Tibial nerve (tissue), 4 donors: ENCODE measurements around the gene WIZ. TPM values are rescaled to one million over a fixed set of nuclear protein-coding genes. Genes with fewer than 3 reads are reported as not detected.

Experiments used
- DNase-seq, 2 donors: peaks; one replicate each; pipeline ENCODE4 v3.0.0-alpha.2; 2019; ENCODE audit warnings: low spot score in 2 of 2
- H3K27ac ChIP-seq, 4 donors: fragments of 200-600 bp; sonication (generic) in 3 of 4; one replicate each; pipeline ENCODE4 v1.5.1; 2017 to 2019; ENCODE audit warnings: mild to moderate bottlenecking in 1 of 4
- H3K27me3 ChIP-seq, 2 donors: fragments of 200-600 bp; sonication (generic) in 1 of 2; one replicate each; pipeline versions ENCODE4 v1.5.1 to v1.6.0; 2017 to 2019
- H3K36me3 ChIP-seq, 3 donors: fragments of 200-600 bp; sonication (generic); one replicate each; pipeline ENCODE4 v1.5.1; 2018 to 2019
- H3K4me1 ChIP-seq, 4 donors: fragments of 200-600 bp; sonication (generic) in 3 of 4; one replicate each; pipeline ENCODE4 v1.5.1; 2017 to 2019
- H3K4me3 ChIP-seq, 4 donors: fragments of 200-600 bp; sonication (generic) in 3 of 4; one replicate each; pipeline ENCODE4 v1.5.1; 2017 to 2019; ENCODE audit warnings: mild to moderate bottlenecking in 1 of 4, moderate library complexity in 1 of 4
- H3K9me3 ChIP-seq, 4 donors: fragments of 200-600 bp; sonication (generic) in 3 of 4; one replicate each; pipeline ENCODE4 v1.5.1; 2017 to 2019
- EP300 ChIP-seq, 2 donors: sonication (generic); formaldehyde crosslinking; IDR thresholded peaks; one replicate each; pipeline ENCODE4 v1.6.1; 2017; ENCODE audit warnings: antibody characterized with exemption in 2 of 2, mild to moderate bottlenecking in 1 of 2
- POLR2A ChIP-seq, 2 donors: fragments of 450-650 bp; IDR thresholded peaks; one replicate each; pipeline ENCODE4 v1.6.1; 2017; ENCODE audit warnings: antibody characterized with exemption in 2 of 2, mild to moderate bottlenecking in 2 of 2, moderate library complexity in 2 of 2
- WGBS, 2 donors: methylation state at CpG; one replicate each; pipeline ENCODE4 v1.1.5; 2018; 5-methylcytosine and 5-hydroxymethylcytosine counted together
- total RNA-seq, 4 donors: library from RNA; depleted of rRNA; stranded (reverse); fragments of >200 nt; gene quantifications; one replicate each; pipeline ENCODE4 v1.1.0, GENCODE V29; 2016
- TF ChIP-seq, protein P1 (sequence below), 5 experiments: fragments of 200-600 bp in 3 of 5; fragments of 450-650 bp in 2 of 5; sonication (generic) in 3 of 5; IDR thresholded peaks; one replicate each; pipeline ENCODE4 v1.5.1; 2016 to 2019; ENCODE audit warnings: antibody characterized with exemption in 5 of 5, mild to moderate bottlenecking in 3 of 5, moderate library complexity in 2 of 5

Gene WIZ
- total RNA-seq, 4 donors from 2014 or later, result 31.5 to 108 (median 46.3) TPM

DNA sequence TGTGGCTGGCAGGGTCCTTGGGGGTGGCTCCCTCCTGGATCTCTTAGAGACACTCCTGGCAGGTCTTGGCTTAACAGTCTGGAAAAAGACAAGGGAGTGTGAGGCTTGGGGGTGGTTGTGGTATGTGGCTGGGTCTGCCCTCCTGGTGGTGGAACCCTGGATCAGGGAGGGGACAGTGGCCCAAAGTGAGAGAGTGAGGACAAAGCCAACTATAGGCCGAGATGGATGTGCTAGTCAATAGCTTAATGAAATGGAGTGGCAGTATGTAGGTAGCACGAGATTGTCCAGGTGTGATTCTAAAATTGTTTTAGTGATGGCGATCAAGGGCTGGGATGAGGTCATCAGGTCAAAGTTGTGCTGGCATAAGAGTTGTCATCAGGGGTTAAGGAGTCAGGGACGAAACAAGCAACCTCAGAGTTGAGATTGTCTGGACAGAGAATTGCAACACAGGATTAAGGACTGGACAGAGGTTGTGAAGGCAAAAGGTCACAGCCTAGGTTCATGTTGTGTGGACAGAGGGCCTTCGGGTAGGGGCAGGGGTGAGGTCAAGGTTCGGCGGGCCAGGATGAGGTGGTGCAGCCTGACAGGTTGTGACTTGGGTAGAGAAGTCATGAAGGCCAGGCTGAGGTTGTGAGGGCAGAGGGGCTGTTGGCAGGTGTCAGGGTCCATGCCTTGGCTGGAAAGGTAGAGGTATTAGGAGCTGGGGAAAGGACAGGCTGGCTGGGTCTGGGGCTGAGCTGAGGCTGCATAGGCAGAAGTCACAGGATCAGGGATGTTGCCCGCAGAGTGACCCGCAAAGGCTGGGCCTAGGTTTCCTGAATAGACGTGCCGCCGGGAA is 19.1 kb upstream of the WIZ start:
- peak overlapping the region in 1 of 4 donors; percentile 38 for H3K4me3 ChIP-seq
- WGBS, 2 donors, result 53 to 62% methylated on average over 12 of the region's 12 CpGs

DNA sequence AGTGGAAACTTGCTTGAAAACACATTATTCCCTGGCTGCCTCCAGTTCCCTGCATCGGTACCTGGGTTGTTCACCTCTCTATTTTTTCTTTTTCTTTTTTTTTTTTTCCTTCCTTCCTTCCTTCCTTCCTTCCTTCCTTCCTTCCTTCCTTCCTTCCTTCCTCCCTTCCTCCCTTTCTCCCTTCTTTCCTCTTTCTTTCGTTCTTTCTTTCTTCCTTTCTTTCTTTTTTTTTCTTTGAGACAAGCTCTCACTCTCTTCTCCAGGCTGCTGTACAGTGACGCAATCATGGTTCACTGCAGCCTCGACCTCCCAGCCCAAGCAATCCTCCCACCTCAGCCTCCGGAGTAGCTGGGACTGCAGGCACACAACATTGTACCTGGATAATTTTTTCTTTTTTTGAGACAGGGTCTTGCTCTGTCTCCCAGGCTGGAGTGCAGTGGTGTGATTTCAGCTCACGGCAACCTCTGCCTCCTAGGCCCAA is 18.0 kb upstream of the WIZ start:
- H3K36me3 ChIP-seq, result no peaks in the 10 kb centered on the region
- peaks cover 0 to 9% (median 4%) of the 10 kb centered on the region in 4 donors for H3K4me1 ChIP-seq
- peaks cover 0 to 88% of the 10 kb centered on the region in 2 donors for H3K27me3 ChIP-seq
- no peak overlapping the region for H3K4me3 ChIP-seq
- TF ChIP-seq EP300 (IDR thresholded peaks at IDR 0.05) (no peak), POLR2A (IDR thresholded peaks at IDR 0.05) (no peak)
- TF ChIP-seq, protein P1, sequence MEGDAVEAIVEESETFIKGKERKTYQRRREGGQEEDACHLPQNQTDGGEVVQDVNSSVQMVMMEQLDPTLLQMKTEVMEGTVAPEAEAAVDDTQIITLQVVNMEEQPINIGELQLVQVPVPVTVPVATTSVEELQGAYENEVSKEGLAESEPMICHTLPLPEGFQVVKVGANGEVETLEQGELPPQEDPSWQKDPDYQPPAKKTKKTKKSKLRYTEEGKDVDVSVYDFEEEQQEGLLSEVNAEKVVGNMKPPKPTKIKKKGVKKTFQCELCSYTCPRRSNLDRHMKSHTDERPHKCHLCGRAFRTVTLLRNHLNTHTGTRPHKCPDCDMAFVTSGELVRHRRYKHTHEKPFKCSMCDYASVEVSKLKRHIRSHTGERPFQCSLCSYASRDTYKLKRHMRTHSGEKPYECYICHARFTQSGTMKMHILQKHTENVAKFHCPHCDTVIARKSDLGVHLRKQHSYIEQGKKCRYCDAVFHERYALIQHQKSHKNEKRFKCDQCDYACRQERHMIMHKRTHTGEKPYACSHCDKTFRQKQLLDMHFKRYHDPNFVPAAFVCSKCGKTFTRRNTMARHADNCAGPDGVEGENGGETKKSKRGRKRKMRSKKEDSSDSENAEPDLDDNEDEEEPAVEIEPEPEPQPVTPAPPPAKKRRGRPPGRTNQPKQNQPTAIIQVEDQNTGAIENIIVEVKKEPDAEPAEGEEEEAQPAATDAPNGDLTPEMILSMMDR (IDR thresholded peaks at IDR 0.05), result no peak
- no peak overlapping the region for H3K27ac ChIP-seq
- WGBS, 2 donors, result 75 to 79% methylated on average over 6 of the region's 6 CpGs
- DNase-seq, result no peak
- H3K9me3 ChIP-seq, result peaks cover 0 to 4% (median 0%) of the 10 kb centered on the region in 4 donors

More for the DNA sequence above, 19.1 kb upstream of the WIZ start:
- Histone ChIP-seq H3K9me3 (peaks cover 0 to 7% (median 0%) of the 10 kb centered on the region in 4 donors), H3K27me3 (peaks cover 0 to 84% of the 10 kb centered on the region in 2 donors), H3K4me1 (peaks cover 0 to 9% (median 4%) of the 10 kb centered on the region in 4 donors), H3K36me3 (no peaks in the 10 kb centered on the region), H3K27ac (no peak overlapping the region)
- TF ChIP-seq POLR2A (IDR thresholded peaks at IDR 0.05), result no peak
- TF ChIP-seq, protein P1 (IDR thresholded peaks at IDR 0.05), result no peak
- TF ChIP-seq EP300 (IDR thresholded peaks at IDR 0.05), result no peak
- DNase-seq, result no peak

DNA sequence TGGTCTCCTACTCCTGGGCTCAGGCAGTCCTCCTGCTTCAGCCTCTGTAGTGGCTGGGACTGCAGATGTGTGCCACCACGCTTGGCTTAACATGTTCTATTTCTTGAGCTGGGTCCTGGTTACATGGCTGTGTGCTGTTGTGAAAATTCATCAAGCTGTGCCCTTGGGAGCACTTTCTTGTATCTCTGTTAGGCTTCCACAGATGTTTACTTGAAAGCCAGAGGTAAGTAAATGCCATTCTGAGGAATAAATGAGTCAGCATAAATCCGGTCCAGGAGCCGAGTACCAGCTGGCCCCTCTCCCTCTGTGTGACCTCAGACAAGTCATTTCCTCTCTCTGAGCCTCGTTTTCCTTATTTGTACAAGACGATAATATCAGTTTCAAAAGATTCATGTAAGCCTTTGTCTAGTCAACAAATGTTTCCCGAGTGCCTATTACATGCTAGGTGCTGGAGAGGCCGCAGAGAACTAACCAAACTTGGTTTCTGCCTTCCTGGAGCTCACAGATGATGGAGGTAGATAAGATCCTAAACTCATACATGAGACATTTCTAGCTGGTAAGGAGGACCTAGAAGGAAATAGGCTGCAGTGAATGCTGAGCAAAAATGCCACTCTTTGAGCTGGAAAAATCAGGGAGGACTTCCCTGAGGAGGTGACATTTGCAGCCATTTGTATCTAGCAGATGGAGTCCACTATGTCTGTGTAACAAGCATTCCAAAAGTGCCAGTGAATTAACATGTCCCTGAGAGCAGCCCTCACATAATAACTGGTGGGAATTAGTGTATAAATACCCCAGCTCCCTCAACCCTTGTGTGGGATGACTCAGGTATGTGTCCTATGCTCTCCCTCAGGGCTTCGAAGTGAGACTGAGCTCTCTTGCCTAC is 17.3 kb upstream of the WIZ start:
- H3K36me3 ChIP-seq, result no peaks in the 10 kb centered on the region
- TF ChIP-seq EP300 (IDR thresholded peaks at IDR 0.05), result peak in 1 of 2 donors; percentile 32
- no peak for TF ChIP-seq POLR2A (IDR thresholded peaks at IDR 0.05)
- 49 to 53% methylated on average over 8 of the region's 8 CpGs for WGBS, 2 donors
- peaks cover 0 to 85% of the 10 kb centered on the region in 2 donors for H3K27me3 ChIP-seq
- no peak overlapping the region for H3K4me3 ChIP-seq
- H3K27ac ChIP-seq, result peak overlapping the region in 1 of 4 donors; percentile 12
- no peak for DNase-seq
- no peaks in the 10 kb centered on the region for H3K9me3 ChIP-seq
- peaks cover 0 to 9% (median 4%) of the 10 kb centered on the region in 4 donors for H3K4me1 ChIP-seq

DNA sequence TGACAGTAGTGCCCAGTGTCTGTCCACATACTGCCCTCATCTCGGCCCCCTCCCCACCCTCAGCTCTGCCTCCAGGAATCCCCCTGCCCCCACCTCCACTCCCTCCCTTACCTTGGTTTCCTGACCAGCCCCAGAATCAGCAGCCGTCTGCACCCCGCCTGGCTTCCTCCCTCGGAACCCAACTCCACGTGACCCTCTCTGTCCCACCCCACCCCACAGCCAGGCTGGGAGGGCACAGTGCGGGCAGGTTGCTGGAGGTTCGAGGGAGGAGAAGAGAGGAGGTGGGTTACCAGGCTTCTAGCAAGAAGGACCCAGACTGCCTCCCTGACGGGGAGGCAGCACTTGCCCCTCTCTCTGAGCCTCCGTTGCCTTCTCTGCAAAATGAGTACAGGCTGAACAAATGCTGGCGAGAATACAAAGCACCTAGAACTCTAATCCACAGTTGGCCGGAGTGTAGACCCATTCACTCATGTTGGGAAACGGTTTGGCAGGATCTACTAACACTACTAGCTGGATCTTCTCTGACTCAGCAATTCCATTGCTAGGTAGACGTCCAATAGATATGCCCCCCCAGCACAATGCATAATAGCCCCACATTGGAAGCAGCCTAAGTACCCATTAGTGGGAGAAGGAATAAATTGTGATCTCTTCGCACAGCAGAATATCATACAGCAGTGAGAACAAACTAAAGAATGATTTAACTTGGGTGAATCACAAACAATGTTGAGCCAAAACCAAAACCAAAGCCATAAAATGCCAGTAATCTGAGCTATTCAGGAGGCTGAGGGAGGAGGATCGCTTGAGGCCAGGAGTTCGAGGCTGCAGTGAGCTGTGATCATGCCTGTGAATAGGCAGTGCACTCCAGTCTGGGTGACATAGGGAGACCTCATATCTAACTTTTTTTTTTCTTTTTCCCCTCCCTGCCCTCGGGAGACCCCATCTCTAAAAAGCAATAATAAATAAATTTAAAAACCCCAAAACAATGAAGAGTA is 14.9 kb upstream of the WIZ start, which contains the start of gene RASAL3:
RASAL3 (minus strand) TSS at position 151 of the 992 bp plus-strand sequence. CDS start 186 bp downstream, outside the sequence.
- Histone ChIP-seq H3K27ac (peak within 1 kb of the TSS in 1 of 4 donors; percentile 79), H3K27me3 (peaks cover 0 to 61% of the 10 kb centered on the region in 2 donors), H3K36me3 (no peaks in the 10 kb centered on the region), H3K4me1 (peaks cover 0 to 6% (median 2%) of the 10 kb centered on the region in 4 donors), H3K4me3 (peak within 1 kb of the TSS; percentile 14 to 53 (median 32)), H3K9me3 (no peaks in the 10 kb centered on the region)
- TF ChIP-seq POLR2A (IDR thresholded peaks at IDR 0.05) (no peak), EP300 (IDR thresholded peaks at IDR 0.05) (no peak)
- TF ChIP-seq, protein P1 (IDR thresholded peaks at IDR 0.05), result no peak
- DNase-seq, result no peak
- 28 to 34% methylated on average over 17 of the region's 17 CpGs for WGBS, 2 donors
